Endothelial cell of umbilical vein (primary cell): ENCODE measurements around the gene PDE6C.

Source experiments
- CTCF ChIP-seq, 2 donors: IDR thresholded peaks; 1 replicate in 1 of 2; 2 replicates in 1 of 2; pipeline ENCODE4 v1.5.1; 2011; ENCODE audit warnings: low read length in 2 of 2, mild to moderate bottlenecking in 2 of 2, moderate library complexity in 2 of 2, control low read depth in 1 of 2, inconsistent platforms in 1 of 2, low read depth in 1 of 2; ENCODE audit not compliant: insufficient read depth in 1 of 2; ENCODE audit errors: extremely low read depth in 1 of 2
- POLR2A ChIP-seq: IDR thresholded peaks from 2 replicates; pipeline ENCODE4 v1.6.1; 2012; ENCODE audit warnings: low read depth, mild to moderate bottlenecking, control low read depth, low read length

- TF ChIP-seq CTCF (IDR thresholded peaks at IDR 0.05; ENCODE audit: extremely low read depth in 1 of 2, insufficient read depth in 1 of 2, low read depth in 1 of 2, low read length in 2 of 2) (no peak), POLR2A (no peak)
Measured at GRCh38 chr10:93615576-93616235, 3.4 kb downstream of the PDE6C start.
